H9 (cell line): ENCODE measurements around the gene ARHGAP31. TPM values are rescaled to one million over a fixed set of nuclear protein-coding genes. Genes with fewer than 3 reads are reported as not detected.

Experiments
- DNase-seq: peaks from one replicate; pipeline ENCODE4 v3.0.0-alpha.2; 2017
- H2AFZ ChIP-seq: one replicate; pipeline ENCODE4 v1.6.1; 2013; ENCODE audit warnings: mild to moderate bottlenecking, low read length, control low read depth, moderate library complexity
- H2AK5ac ChIP-seq: 2 replicates; pipeline ENCODE4 v1.6.1; 2013; ENCODE audit warnings: low read length, control low read depth, mixed read lengths; ENCODE audit not compliant: insufficient read length
- H2BK120ac ChIP-seq: one replicate; pipeline ENCODE4 v1.6.1; 2013; ENCODE audit warnings: low read depth, mild to moderate bottlenecking, low read length, control low read depth, inconsistent platforms; ENCODE audit not compliant: poor library complexity, severe bottlenecking
- H2BK12ac ChIP-seq: 2 replicates; pipeline ENCODE4 v1.6.1; 2013; ENCODE audit warnings: low read length, control low read depth, mixed read lengths, low read depth; ENCODE audit not compliant: insufficient read length
- H2BK15ac ChIP-seq: 2 replicates; pipeline ENCODE4 v1.6.1; 2013; ENCODE audit warnings: low read depth, low read length, control low read depth
- H2BK20ac ChIP-seq: one replicate; pipeline ENCODE4 v1.6.1; 2013; ENCODE audit warnings: low read depth, mild to moderate bottlenecking, low read length, control low read depth, inconsistent platforms; ENCODE audit not compliant: poor library complexity, severe bottlenecking
- H2BK5ac ChIP-seq: 2 replicates; pipeline ENCODE4 v1.6.1; 2013; ENCODE audit warnings: low read length, control low read depth, mixed read lengths; ENCODE audit not compliant: insufficient read length
- H3K14ac ChIP-seq: 2 replicates; pipeline ENCODE4 v1.6.1; 2013; ENCODE audit warnings: low read length, control low read depth; ENCODE audit not compliant: insufficient read depth
- H3K18ac ChIP-seq: 2 replicates; pipeline ENCODE4 v1.6.1; 2013; ENCODE audit warnings: low read depth, mild to moderate bottlenecking, mixed read lengths, low read length, control low read depth; ENCODE audit not compliant: insufficient read length
- H3K23ac ChIP-seq: 2 replicates; pipeline ENCODE4 v1.6.1; 2013; ENCODE audit warnings: low read length, control low read depth, mixed read lengths, low read depth; ENCODE audit not compliant: insufficient read length
- H3K23me2 ChIP-seq: 2 replicates; pipeline ENCODE4 v1.6.1; 2013; ENCODE audit warnings: low read depth, mild to moderate bottlenecking, mixed read lengths, low read length, control low read depth; ENCODE audit not compliant: insufficient read length, poor library complexity, severe bottlenecking
- H3K27ac ChIP-seq: 2 replicates; pipeline ENCODE4 v1.5.1; 2013; ENCODE audit warnings: low read length, control low read depth, mixed read lengths, low read depth; ENCODE audit not compliant: insufficient read length
- H3K27me3 ChIP-seq: 2 replicates; pipeline ENCODE4 v1.6.1; 2013; ENCODE audit warnings: low read length, control low read depth, inconsistent platforms; ENCODE audit not compliant: insufficient read depth
- H3K4ac ChIP-seq: 2 replicates; pipeline ENCODE4 v1.6.1; 2013; ENCODE audit warnings: low read depth, mild to moderate bottlenecking, control low read depth, inconsistent platforms, low read length, moderate library complexity
- H3K4me1 ChIP-seq: 2 replicates; pipeline ENCODE4 v1.6.1; 2013; ENCODE audit warnings: low read length, control low read depth, inconsistent platforms; ENCODE audit not compliant: insufficient read depth
- H3K4me2 ChIP-seq: 2 replicates; pipeline ENCODE4 v1.6.1; 2013; ENCODE audit warnings: low read length, control low read depth, mixed read lengths; ENCODE audit not compliant: insufficient read length, insufficient read depth
- H3K56ac ChIP-seq: 2 replicates; pipeline ENCODE4 v1.6.1; 2013; ENCODE audit warnings: low read depth, mild to moderate bottlenecking, mixed read lengths, low read length, control low read depth; ENCODE audit not compliant: insufficient read length
- H3K79me1 ChIP-seq: 2 replicates; pipeline ENCODE4 v1.6.1; 2013; ENCODE audit warnings: low read depth, mild to moderate bottlenecking, moderate library complexity, low read length, control low read depth, inconsistent platforms; ENCODE audit not compliant: insufficient read depth, poor library complexity, severe bottlenecking
- H3K79me2 ChIP-seq: 2 replicates; pipeline ENCODE4 v1.6.1; 2013; ENCODE audit warnings: low read length, control low read depth, inconsistent platforms; ENCODE audit not compliant: insufficient read depth
- H3K9ac ChIP-seq: 2 replicates; pipeline ENCODE4 v1.6.1; 2013; ENCODE audit warnings: low read length, control low read depth, mixed read lengths; ENCODE audit not compliant: insufficient read length; ENCODE audit errors: extremely low read depth
- H3K9me3 ChIP-seq: one replicate; pipeline ENCODE4 v1.6.1; 2013; ENCODE audit warnings: low read depth, low read length, inconsistent platforms; ENCODE audit not compliant: control insufficient read depth
- H3T11ph ChIP-seq: one replicate; pipeline ENCODE4 v1.6.1; 2013; ENCODE audit warnings: mild to moderate bottlenecking, low read length, control low read depth, inconsistent platforms
- H4K20me1 ChIP-seq: one replicate; pipeline ENCODE4 v1.6.1; 2013; ENCODE audit not compliant: control insufficient read depth, insufficient read length, insufficient read depth
- H4K5ac ChIP-seq: 2 replicates; pipeline ENCODE4 v1.6.1; 2013; ENCODE audit warnings: low read depth, mild to moderate bottlenecking, mixed read lengths, low read length, control low read depth; ENCODE audit not compliant: insufficient read length
- H4K8ac ChIP-seq: replicated peaks from 2 replicates; pipeline ENCODE4 v1.6.1; 2013; ENCODE audit warnings: low read length, control low read depth, mixed read lengths, low read depth; ENCODE audit not compliant: insufficient read length
- H4K91ac ChIP-seq: 2 replicates; pipeline ENCODE4 v1.6.1; 2013; ENCODE audit warnings: low read depth, mild to moderate bottlenecking, moderate library complexity, mixed read lengths, low read length, control low read depth; ENCODE audit not compliant: insufficient read length
- H3K27ac Mint-ChIP-seq, 3 experiments: 2 replicates in 2 of 3; 3 replicates in 1 of 3; pipeline ENCODE4 v1.8.0; 2020 to 2021; ENCODE audit warnings: mixed read lengths in 3 of 3, mild to moderate bottlenecking in 1 of 3, moderate library complexity in 1 of 3
- H3K27me3 Mint-ChIP-seq: 2 replicates; pipeline ENCODE4 v1.8.0; 2021; ENCODE audit warnings: low read depth, mild to moderate bottlenecking, moderate library complexity, mixed read lengths
- H3K36me3 Mint-ChIP-seq, 3 experiments: 2 replicates in 2 of 3; 3 replicates in 1 of 3; pipeline ENCODE4 v1.8.0; 2020 to 2021; ENCODE audit warnings: low read depth in 3 of 3, mixed read lengths in 3 of 3; ENCODE audit not compliant: insufficient read depth in 1 of 3
- H3K4me1 Mint-ChIP-seq, 2 experiments: 2 replicates each; pipeline ENCODE4 v1.8.0; 2020; ENCODE audit warnings: mixed read lengths in 2 of 2
- H3K4me3 Mint-ChIP-seq, 2 experiments: 2 replicates in 1 of 2; 3 replicates in 1 of 2; pipeline ENCODE4 v1.8.0; 2020 to 2021; ENCODE audit warnings: mild to moderate bottlenecking in 2 of 2, mixed read lengths in 2 of 2, moderate library complexity in 1 of 2
- H3K9me3 Mint-ChIP-seq, 2 experiments: 2 replicates in 1 of 2; 3 replicates in 1 of 2; pipeline ENCODE4 v1.8.0; 2020; ENCODE audit warnings: mild to moderate bottlenecking in 2 of 2, mixed read lengths in 2 of 2, moderate library complexity in 1 of 2
- WGBS: extraction: QIAGEN DNeasy Blood & Tissue Kit; methylation state at CpG from one replicate; pipeline ENCODE4 v1.1.7; 2013; ENCODE audit warnings: missing lambda C conversion rate, low lambda C conversion rate, mixed read lengths; ENCODE audit not compliant: insufficient read length; ENCODE audit errors: extremely low coverage; 5-methylcytosine and 5-hydroxymethylcytosine counted together
- total RNA-seq: library from RNA; stranded (reverse); gene quantifications from 2 replicates; pipeline ENCODE4 v1.2.1, GENCODE V29; 2021
- TF ChIP-seq, protein P1 (sequence below): fragments of 200-600 bp; sonication (generic); conservative IDR thresholded peaks from 3 replicates; pipeline ENCODE4 v1.8.0; 2021; ENCODE audit warnings: antibody characterized with exemption, mild to moderate bottlenecking

ARHGAP31 gene
- total RNA-seq, 1 experiment from 2014 or later = 2.2 TPM

DNA sequence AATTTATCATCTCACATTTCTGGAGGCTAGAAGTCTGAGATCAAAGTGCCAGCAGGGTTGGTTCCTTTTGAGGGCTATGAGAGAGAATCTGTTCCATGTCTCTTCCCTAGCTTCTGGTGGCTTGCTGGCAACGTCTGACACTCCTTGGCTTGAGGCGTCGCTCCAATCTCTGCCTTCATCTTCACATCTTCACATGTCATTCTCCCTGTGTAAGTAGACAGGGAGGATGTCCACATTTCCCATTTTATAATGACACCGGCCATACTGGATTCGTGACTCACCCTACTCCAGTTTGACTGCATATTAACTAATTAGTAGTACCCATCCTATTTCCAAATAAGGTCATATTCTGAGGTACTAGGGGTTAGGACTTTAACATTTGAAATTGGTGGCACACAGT lies 17.5 kb upstream of the ARHGAP31 start:
- no CpG with 5 or more reads among the region's 5 CpGs for WGBS
- no peaks in the 10 kb centered on the region; the same call in 1 of the 2 replicates for H3K4me1 ChIP-seq
- no peak overlapping the region for H2AFZ ChIP-seq

More for the DNA sequence above, 17.5 kb upstream of the ARHGAP31 start:
- Mint-ChIP-seq H3K4me3 (no peak overlapping the region), H3K36me3 (peaks cover under 1 to 4% (median 3%) of the 10 kb centered on the region in 3 experiments; a peak in 5 of 7 replicates), H3K27ac (no peak overlapping the region), H3K4me1 (peaks cover 12 to 17% of the 10 kb centered on the region in 2 experiments), H3K9me3 (peaks cover 2 to 3% of the 10 kb centered on the region in 2 experiments; a peak in 4 of 5 replicates), H3K27me3 (no peaks in the 10 kb centered on the region)
- H2AK5ac ChIP-seq = no peak overlapping the region
- no peaks in the 10 kb centered on the region for H3K79me2 ChIP-seq
- no peak overlapping the region for H3K4me2 ChIP-seq
- H4K91ac ChIP-seq = no peak overlapping the region
- no peak overlapping the region for H4K5ac ChIP-seq
- no peaks in the 10 kb centered on the region for H3K9me3 ChIP-seq
- H3K4ac ChIP-seq = no peak overlapping the region
- no peaks in the 10 kb centered on the region for H3K23me2 ChIP-seq
- H4K20me1 ChIP-seq = no peaks in the 10 kb centered on the region
- TF ChIP-seq, protein P1, sequence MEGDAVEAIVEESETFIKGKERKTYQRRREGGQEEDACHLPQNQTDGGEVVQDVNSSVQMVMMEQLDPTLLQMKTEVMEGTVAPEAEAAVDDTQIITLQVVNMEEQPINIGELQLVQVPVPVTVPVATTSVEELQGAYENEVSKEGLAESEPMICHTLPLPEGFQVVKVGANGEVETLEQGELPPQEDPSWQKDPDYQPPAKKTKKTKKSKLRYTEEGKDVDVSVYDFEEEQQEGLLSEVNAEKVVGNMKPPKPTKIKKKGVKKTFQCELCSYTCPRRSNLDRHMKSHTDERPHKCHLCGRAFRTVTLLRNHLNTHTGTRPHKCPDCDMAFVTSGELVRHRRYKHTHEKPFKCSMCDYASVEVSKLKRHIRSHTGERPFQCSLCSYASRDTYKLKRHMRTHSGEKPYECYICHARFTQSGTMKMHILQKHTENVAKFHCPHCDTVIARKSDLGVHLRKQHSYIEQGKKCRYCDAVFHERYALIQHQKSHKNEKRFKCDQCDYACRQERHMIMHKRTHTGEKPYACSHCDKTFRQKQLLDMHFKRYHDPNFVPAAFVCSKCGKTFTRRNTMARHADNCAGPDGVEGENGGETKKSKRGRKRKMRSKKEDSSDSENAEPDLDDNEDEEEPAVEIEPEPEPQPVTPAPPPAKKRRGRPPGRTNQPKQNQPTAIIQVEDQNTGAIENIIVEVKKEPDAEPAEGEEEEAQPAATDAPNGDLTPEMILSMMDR = no peak
- no peak overlapping the region for H3K9ac ChIP-seq
- H2BK20ac ChIP-seq = no peak overlapping the region
- no peak overlapping the region for H2BK120ac ChIP-seq
- no peak overlapping the region for H3K27ac ChIP-seq
- no peak overlapping the region for H2BK5ac ChIP-seq
- no peaks in the 10 kb centered on the region for H3K27me3 ChIP-seq
- H2BK15ac ChIP-seq = no peak overlapping the region
- no peak overlapping the region for H3T11ph ChIP-seq
- H3K23ac ChIP-seq = no peak overlapping the region
- H3K18ac ChIP-seq = no peak overlapping the region
- no peaks in the 10 kb centered on the region for H3K79me1 ChIP-seq
- DNase-seq = no peak
- no peak overlapping the region for H3K14ac ChIP-seq
- H3K56ac ChIP-seq = no peak overlapping the region
- no peak overlapping the region for H4K8ac ChIP-seq
- no peak overlapping the region for H2BK12ac ChIP-seq
